H9 (cell line): ENCODE measurements around the gene SCGB3A2. TPM values are rescaled to one million over a fixed set of nuclear protein-coding genes. Genes with fewer than 3 reads are reported as not detected.

Experiments
- DNase-seq: peaks from one replicate; pipeline ENCODE4 v3.0.0-alpha.2; 2017
- H2AFZ ChIP-seq: one replicate; pipeline ENCODE4 v1.6.1; 2013; ENCODE audit warnings: mild to moderate bottlenecking, low read length, control low read depth, moderate library complexity
- H2AK5ac ChIP-seq: 2 replicates; pipeline ENCODE4 v1.6.1; 2013; ENCODE audit warnings: low read length, control low read depth, mixed read lengths; ENCODE audit not compliant: insufficient read length
- H2BK120ac ChIP-seq: one replicate; pipeline ENCODE4 v1.6.1; 2013; ENCODE audit warnings: low read depth, mild to moderate bottlenecking, low read length, control low read depth, inconsistent platforms; ENCODE audit not compliant: poor library complexity, severe bottlenecking
- H2BK12ac ChIP-seq: 2 replicates; pipeline ENCODE4 v1.6.1; 2013; ENCODE audit warnings: low read length, control low read depth, mixed read lengths, low read depth; ENCODE audit not compliant: insufficient read length
- H2BK15ac ChIP-seq: 2 replicates; pipeline ENCODE4 v1.6.1; 2013; ENCODE audit warnings: low read depth, low read length, control low read depth
- H2BK20ac ChIP-seq: one replicate; pipeline ENCODE4 v1.6.1; 2013; ENCODE audit warnings: low read depth, mild to moderate bottlenecking, low read length, control low read depth, inconsistent platforms; ENCODE audit not compliant: poor library complexity, severe bottlenecking
- H2BK5ac ChIP-seq: 2 replicates; pipeline ENCODE4 v1.6.1; 2013; ENCODE audit warnings: low read length, control low read depth, mixed read lengths; ENCODE audit not compliant: insufficient read length
- H3K14ac ChIP-seq: 2 replicates; pipeline ENCODE4 v1.6.1; 2013; ENCODE audit warnings: low read length, control low read depth; ENCODE audit not compliant: insufficient read depth
- H3K18ac ChIP-seq: 2 replicates; pipeline ENCODE4 v1.6.1; 2013; ENCODE audit warnings: low read depth, mild to moderate bottlenecking, mixed read lengths, low read length, control low read depth; ENCODE audit not compliant: insufficient read length
- H3K23ac ChIP-seq: 2 replicates; pipeline ENCODE4 v1.6.1; 2013; ENCODE audit warnings: low read length, control low read depth, mixed read lengths, low read depth; ENCODE audit not compliant: insufficient read length
- H3K23me2 ChIP-seq: 2 replicates; pipeline ENCODE4 v1.6.1; 2013; ENCODE audit warnings: low read depth, mild to moderate bottlenecking, mixed read lengths, low read length, control low read depth; ENCODE audit not compliant: insufficient read length, poor library complexity, severe bottlenecking
- H3K27ac ChIP-seq: 2 replicates; pipeline ENCODE4 v1.5.1; 2013; ENCODE audit warnings: low read length, control low read depth, mixed read lengths, low read depth; ENCODE audit not compliant: insufficient read length
- H3K27me3 ChIP-seq: 2 replicates; pipeline ENCODE4 v1.6.1; 2013; ENCODE audit warnings: low read length, control low read depth, inconsistent platforms; ENCODE audit not compliant: insufficient read depth
- H3K4ac ChIP-seq: 2 replicates; pipeline ENCODE4 v1.6.1; 2013; ENCODE audit warnings: low read depth, mild to moderate bottlenecking, control low read depth, inconsistent platforms, low read length, moderate library complexity
- H3K4me1 ChIP-seq: 2 replicates; pipeline ENCODE4 v1.6.1; 2013; ENCODE audit warnings: low read length, control low read depth, inconsistent platforms; ENCODE audit not compliant: insufficient read depth
- H3K4me2 ChIP-seq: 2 replicates; pipeline ENCODE4 v1.6.1; 2013; ENCODE audit warnings: low read length, control low read depth, mixed read lengths; ENCODE audit not compliant: insufficient read length, insufficient read depth
- H3K56ac ChIP-seq: 2 replicates; pipeline ENCODE4 v1.6.1; 2013; ENCODE audit warnings: low read depth, mild to moderate bottlenecking, mixed read lengths, low read length, control low read depth; ENCODE audit not compliant: insufficient read length
- H3K79me1 ChIP-seq: 2 replicates; pipeline ENCODE4 v1.6.1; 2013; ENCODE audit warnings: low read depth, mild to moderate bottlenecking, moderate library complexity, low read length, control low read depth, inconsistent platforms; ENCODE audit not compliant: insufficient read depth, poor library complexity, severe bottlenecking
- H3K79me2 ChIP-seq: 2 replicates; pipeline ENCODE4 v1.6.1; 2013; ENCODE audit warnings: low read length, control low read depth, inconsistent platforms; ENCODE audit not compliant: insufficient read depth
- H3K9ac ChIP-seq: 2 replicates; pipeline ENCODE4 v1.6.1; 2013; ENCODE audit warnings: low read length, control low read depth, mixed read lengths; ENCODE audit not compliant: insufficient read length; ENCODE audit errors: extremely low read depth
- H3K9me3 ChIP-seq: one replicate; pipeline ENCODE4 v1.6.1; 2013; ENCODE audit warnings: low read depth, low read length, inconsistent platforms; ENCODE audit not compliant: control insufficient read depth
- H3T11ph ChIP-seq: one replicate; pipeline ENCODE4 v1.6.1; 2013; ENCODE audit warnings: mild to moderate bottlenecking, low read length, control low read depth, inconsistent platforms
- H4K20me1 ChIP-seq: one replicate; pipeline ENCODE4 v1.6.1; 2013; ENCODE audit not compliant: control insufficient read depth, insufficient read length, insufficient read depth
- H4K5ac ChIP-seq: 2 replicates; pipeline ENCODE4 v1.6.1; 2013; ENCODE audit warnings: low read depth, mild to moderate bottlenecking, mixed read lengths, low read length, control low read depth; ENCODE audit not compliant: insufficient read length
- H4K8ac ChIP-seq: replicated peaks from 2 replicates; pipeline ENCODE4 v1.6.1; 2013; ENCODE audit warnings: low read length, control low read depth, mixed read lengths, low read depth; ENCODE audit not compliant: insufficient read length
- H4K91ac ChIP-seq: 2 replicates; pipeline ENCODE4 v1.6.1; 2013; ENCODE audit warnings: low read depth, mild to moderate bottlenecking, moderate library complexity, mixed read lengths, low read length, control low read depth; ENCODE audit not compliant: insufficient read length
- H3K27ac Mint-ChIP-seq, 3 experiments: 2 replicates in 2 of 3; 3 replicates in 1 of 3; pipeline ENCODE4 v1.8.0; 2020 to 2021; ENCODE audit warnings: mixed read lengths in 3 of 3, mild to moderate bottlenecking in 1 of 3, moderate library complexity in 1 of 3
- H3K27me3 Mint-ChIP-seq: 2 replicates; pipeline ENCODE4 v1.8.0; 2021; ENCODE audit warnings: low read depth, mild to moderate bottlenecking, moderate library complexity, mixed read lengths
- H3K36me3 Mint-ChIP-seq, 3 experiments: 2 replicates in 2 of 3; 3 replicates in 1 of 3; pipeline ENCODE4 v1.8.0; 2020 to 2021; ENCODE audit warnings: low read depth in 3 of 3, mixed read lengths in 3 of 3; ENCODE audit not compliant: insufficient read depth in 1 of 3
- H3K4me1 Mint-ChIP-seq, 2 experiments: 2 replicates each; pipeline ENCODE4 v1.8.0; 2020; ENCODE audit warnings: mixed read lengths in 2 of 2
- H3K4me3 Mint-ChIP-seq, 2 experiments: 2 replicates in 1 of 2; 3 replicates in 1 of 2; pipeline ENCODE4 v1.8.0; 2020 to 2021; ENCODE audit warnings: mild to moderate bottlenecking in 2 of 2, mixed read lengths in 2 of 2, moderate library complexity in 1 of 2
- H3K9me3 Mint-ChIP-seq, 2 experiments: 2 replicates in 1 of 2; 3 replicates in 1 of 2; pipeline ENCODE4 v1.8.0; 2020; ENCODE audit warnings: mild to moderate bottlenecking in 2 of 2, mixed read lengths in 2 of 2, moderate library complexity in 1 of 2
- CTCF ChIP-seq: fragments of 200-600 bp; sonication (generic); conservative IDR thresholded peaks from 3 replicates; pipeline ENCODE4 v1.8.0; 2021; ENCODE audit warnings: antibody characterized with exemption, mild to moderate bottlenecking
- WGBS: extraction: QIAGEN DNeasy Blood & Tissue Kit; methylation state at CpG from one replicate; pipeline ENCODE4 v1.1.7; 2013; ENCODE audit warnings: missing lambda C conversion rate, low lambda C conversion rate, mixed read lengths; ENCODE audit not compliant: insufficient read length; ENCODE audit errors: extremely low coverage; 5-methylcytosine and 5-hydroxymethylcytosine counted together
- total RNA-seq: library from RNA; stranded (reverse); gene quantifications from 2 replicates; pipeline ENCODE4 v1.2.1, GENCODE V29; 2021

SCGB3A2 gene
- total RNA-seq, 1 experiment from 2014 or later, result 66.0 TPM

GRCh38 chr5:147851578-147851977 lies 26.9 kb upstream of the SCGB3A2 start:
- Histone ChIP-seq H3T11ph (no peak overlapping the region), H3K9ac (no peak overlapping the region), H2AFZ (no peak overlapping the region), H3K18ac (no peak overlapping the region), H3K4ac (no peak overlapping the region), H4K8ac (no peak overlapping the region), H4K20me1 (no peaks in the 10 kb centered on the region), H2BK12ac (no peak overlapping the region), H2BK120ac (no peak overlapping the region), H3K27me3 (no peaks in the 10 kb centered on the region), H3K4me2 (no peak overlapping the region), H3K4me1 (no peaks in the 10 kb centered on the region), H2BK5ac (no peak overlapping the region), H3K79me1 (no peaks in the 10 kb centered on the region), H3K23ac (no peak overlapping the region), H2BK20ac (no peak overlapping the region), H3K79me2 (no peaks in the 10 kb centered on the region), H3K27ac (no peak overlapping the region), H2BK15ac (no peak overlapping the region), H3K14ac (no peak overlapping the region), H4K5ac (no peak overlapping the region), H4K91ac (no peak overlapping the region), H2AK5ac (no peak overlapping the region), H3K9me3 (no peaks in the 10 kb centered on the region), H3K56ac (no peak overlapping the region), H3K23me2 (no peaks in the 10 kb centered on the region)
- no CpG with 5 or more reads among the region's 3 CpGs for WGBS
- no peak for TF ChIP-seq CTCF
- peaks cover 3 to 16% of the 10 kb centered on the region in 2 experiments for H3K4me1 Mint-ChIP-seq
- H3K27me3 Mint-ChIP-seq, result peaks cover 11% of the 10 kb centered on the region
- H3K9me3 Mint-ChIP-seq, result no peaks in the 10 kb centered on the region
- H3K4me3 Mint-ChIP-seq, result no peak overlapping the region
- no peak for DNase-seq
- H3K27ac Mint-ChIP-seq, result no peak overlapping the region
- H3K36me3 Mint-ChIP-seq, result no peaks in the 10 kb centered on the region; a peak in 1 of 7 replicates
